SK-N-SH treated with all-trans-retinoic acid at 6 μM for 48 hours (cell line): ENCODE results near the gene FARP1.

Experiments used
- BACH2 ChIP-seq: fragments of 250-450 bp; sonication (Bioruptor Pico); IDR thresholded peaks from 2 replicates; pipeline ENCODE4 v1.9.0; 2021; ENCODE audit warnings: mild to moderate bottlenecking, borderline replicate concordance
- ESRRG ChIP-seq: fragments of 250-450 bp; sonication (Bioruptor Pico); IDR thresholded peaks from 2 replicates; pipeline ENCODE4 v1.6.1; 2021; ENCODE audit warnings: mild to moderate bottlenecking
- OSR1 ChIP-seq: fragments of 250-450 bp; sonication (Bioruptor Pico); IDR thresholded peaks from 2 replicates; pipeline ENCODE4 v1.8.0; 2022; ENCODE audit warnings: moderate library complexity, mild to moderate bottlenecking, inconsistent platforms
- PPARA ChIP-seq: fragments of 250-450 bp; sonication (Bioruptor Pico); IDR thresholded peaks from 2 replicates; pipeline ENCODE4 v1.5.0; 2020; ENCODE audit warnings: mild to moderate bottlenecking, borderline replicate concordance
- SNAI2 ChIP-seq: fragments of 250-450 bp; sonication (Bioruptor Pico); IDR thresholded peaks from 2 replicates; pipeline ENCODE4 v1.5.0; 2020; ENCODE audit warnings: mild to moderate bottlenecking, moderate library complexity
- TCF4 ChIP-seq: fragments of 250-450 bp; sonication (Bioruptor Pico); IDR thresholded peaks from 2 replicates; pipeline ENCODE4 v1.8.0; 2021; ENCODE audit warnings: mild to moderate bottlenecking, moderate library complexity, borderline replicate concordance
- ZFP30 ChIP-seq: fragments of 450-650 bp; formaldehyde crosslinking; IDR thresholded peaks from 2 replicates; pipeline ENCODE4 v1.5.0; 2022; ENCODE audit warnings: mild to moderate bottlenecking, moderate library complexity
- TF ChIP-seq, protein P1 (sequence below): fragments of 250-450 bp; sonication (Bioruptor Pico); IDR thresholded peaks from 2 replicates; pipeline ENCODE4 v1.5.1; 2021; ENCODE audit warnings: mild to moderate bottlenecking, moderate library complexity

DNA sequence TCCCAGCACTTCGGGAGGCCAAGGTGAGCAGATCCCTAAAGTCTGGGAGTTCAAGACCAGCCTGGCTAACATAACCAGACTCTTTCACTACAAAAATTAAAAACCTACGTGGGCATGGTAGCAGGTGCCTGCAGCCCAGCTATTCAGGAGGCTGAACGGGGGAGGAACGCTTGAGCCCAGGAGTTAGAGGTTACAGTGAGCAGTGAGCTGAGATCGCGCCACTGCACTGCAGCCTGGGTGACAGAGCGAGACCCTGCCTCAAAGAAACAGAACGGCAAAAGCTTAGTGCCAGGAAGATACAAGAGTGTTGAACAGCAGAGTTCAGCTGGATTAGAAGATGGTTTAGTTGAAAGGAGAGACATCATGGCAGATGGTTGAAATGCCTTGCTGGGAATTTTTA, 58.3 kb downstream of the FARP1 start:
- no peak for TF ChIP-seq BACH2 (CRISPR knock-in tag)
- TF ChIP-seq ESRRG (CRISPR knock-in tag): no peak
- no peak for TF ChIP-seq PPARA (CRISPR knock-in tag)
- no peak for TF ChIP-seq SNAI2 (CRISPR knock-in tag)
- TF ChIP-seq, protein P1, sequence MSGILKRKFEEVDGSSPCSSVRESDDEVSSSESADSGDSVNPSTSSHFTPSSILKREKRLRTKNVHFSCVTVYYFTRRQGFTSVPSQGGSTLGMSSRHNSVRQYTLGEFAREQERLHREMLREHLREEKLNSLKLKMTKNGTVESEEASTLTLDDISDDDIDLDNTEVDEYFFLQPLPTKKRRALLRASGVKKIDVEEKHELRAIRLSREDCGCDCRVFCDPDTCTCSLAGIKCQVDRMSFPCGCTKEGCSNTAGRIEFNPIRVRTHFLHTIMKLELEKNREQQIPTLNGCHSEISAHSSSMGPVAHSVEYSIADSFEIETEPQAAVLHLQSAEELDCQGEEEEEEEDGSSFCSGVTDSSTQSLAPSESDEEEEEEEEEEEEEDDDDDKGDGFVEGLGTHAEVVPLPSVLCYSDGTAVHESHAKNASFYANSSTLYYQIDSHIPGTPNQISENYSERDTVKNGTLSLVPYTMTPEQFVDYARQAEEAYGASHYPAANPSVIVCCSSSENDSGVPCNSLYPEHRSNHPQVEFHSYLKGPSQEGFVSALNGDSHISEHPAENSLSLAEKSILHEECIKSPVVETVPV (CRISPR knock-in tag): no peak
- no peak for TF ChIP-seq ZFP30
- TF ChIP-seq OSR1: no peak
- TF ChIP-seq TCF4 (CRISPR knock-in tag): no peak
